ENCODE data around the gene CDK6. TPM values are rescaled to one million over a fixed set of nuclear protein-coding genes. Genes with fewer than 3 reads are reported as not detected.

Gene CDK6
- total and polyA plus RNA-seq, 4 donors, result 3.3 to 35.0 (median 12.0) TPM

GRCh38 chr7:92777993-92778392 is 58.4 kb downstream of the CDK6 start:
- no peak overlapping the region for H3K4me3 ChIP-seq (ENCODE audit: low read depth in 1 of 3, low read length in 3 of 3)
- H3K36me3 ChIP-seq (ENCODE audit: control insufficient read depth in 4 of 4, insufficient read depth in 3 of 4, low read depth in 1 of 4, low read length in 3 of 4), result no peaks in the 10 kb centered on the region
- no peak for DNase-seq (ENCODE audit: low spot score)
- H3K9ac ChIP-seq (ENCODE audit: low read depth in 1 of 2, low read length in 2 of 2), result no peak overlapping the region
- no peak overlapping the region for H3K27ac ChIP-seq (ENCODE audit: low read depth in 1 of 2, low read length in 2 of 2)
- TF ChIP-seq, protein P1, sequence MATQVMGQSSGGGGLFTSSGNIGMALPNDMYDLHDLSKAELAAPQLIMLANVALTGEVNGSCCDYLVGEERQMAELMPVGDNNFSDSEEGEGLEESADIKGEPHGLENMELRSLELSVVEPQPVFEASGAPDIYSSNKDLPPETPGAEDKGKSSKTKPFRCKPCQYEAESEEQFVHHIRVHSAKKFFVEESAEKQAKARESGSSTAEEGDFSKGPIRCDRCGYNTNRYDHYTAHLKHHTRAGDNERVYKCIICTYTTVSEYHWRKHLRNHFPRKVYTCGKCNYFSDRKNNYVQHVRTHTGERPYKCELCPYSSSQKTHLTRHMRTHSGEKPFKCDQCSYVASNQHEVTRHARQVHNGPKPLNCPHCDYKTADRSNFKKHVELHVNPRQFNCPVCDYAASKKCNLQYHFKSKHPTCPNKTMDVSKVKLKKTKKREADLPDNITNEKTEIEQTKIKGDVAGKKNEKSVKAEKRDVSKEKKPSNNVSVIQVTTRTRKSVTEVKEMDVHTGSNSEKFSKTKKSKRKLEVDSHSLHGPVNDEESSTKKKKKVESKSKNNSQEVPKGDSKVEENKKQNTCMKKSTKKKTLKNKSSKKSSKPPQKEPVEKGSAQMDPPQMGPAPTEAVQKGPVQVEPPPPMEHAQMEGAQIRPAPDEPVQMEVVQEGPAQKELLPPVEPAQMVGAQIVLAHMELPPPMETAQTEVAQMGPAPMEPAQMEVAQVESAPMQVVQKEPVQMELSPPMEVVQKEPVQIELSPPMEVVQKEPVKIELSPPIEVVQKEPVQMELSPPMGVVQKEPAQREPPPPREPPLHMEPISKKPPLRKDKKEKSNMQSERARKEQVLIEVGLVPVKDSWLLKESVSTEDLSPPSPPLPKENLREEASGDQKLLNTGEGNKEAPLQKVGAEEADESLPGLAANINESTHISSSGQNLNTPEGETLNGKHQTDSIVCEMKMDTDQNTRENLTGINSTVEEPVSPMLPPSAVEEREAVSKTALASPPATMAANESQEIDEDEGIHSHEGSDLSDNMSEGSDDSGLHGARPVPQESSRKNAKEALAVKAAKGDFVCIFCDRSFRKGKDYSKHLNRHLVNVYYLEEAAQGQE (IDR thresholded peaks at IDR 0.05), result no peak
- TF ChIP-seq GABPA (IDR thresholded peaks at IDR 0.05 in 1 of 2, conservative IDR thresholded peaks at IDR 0.05 in 1 of 2) (no peak), HNF4G (IDR thresholded peaks at IDR 0.05) (no peak), FOXA2 (IDR thresholded peaks at IDR 0.05) (no peak), YY1 (IDR thresholded peaks at IDR 0.05) (no peak), HNF4A (conservative IDR thresholded peaks at IDR 0.05) (no peak), RAD21 (IDR thresholded peaks at IDR 0.05) (no peak), EGR1 (IDR thresholded peaks at IDR 0.05; ENCODE audit: low read depth in 2 of 2) (no peak), RXRA (IDR thresholded peaks at IDR 0.05) (no peak), JUND (IDR thresholded peaks at IDR 0.05) (no peak), TAF1 (conservative IDR thresholded peaks at IDR 0.05) (no peak), NR2F2 (IDR thresholded peaks at IDR 0.05) (no peak), FOXA1 (IDR thresholded peaks at IDR 0.05) (no peak), SP1 (IDR thresholded peaks at IDR 0.05) (no peak)
- TF ChIP-seq, protein P2, sequence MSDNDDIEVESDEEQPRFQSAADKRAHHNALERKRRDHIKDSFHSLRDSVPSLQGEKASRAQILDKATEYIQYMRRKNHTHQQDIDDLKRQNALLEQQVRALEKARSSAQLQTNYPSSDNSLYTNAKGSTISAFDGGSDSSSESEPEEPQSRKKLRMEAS (IDR thresholded peaks at IDR 0.05), result no peak
- TF ChIP-seq, protein P3, sequence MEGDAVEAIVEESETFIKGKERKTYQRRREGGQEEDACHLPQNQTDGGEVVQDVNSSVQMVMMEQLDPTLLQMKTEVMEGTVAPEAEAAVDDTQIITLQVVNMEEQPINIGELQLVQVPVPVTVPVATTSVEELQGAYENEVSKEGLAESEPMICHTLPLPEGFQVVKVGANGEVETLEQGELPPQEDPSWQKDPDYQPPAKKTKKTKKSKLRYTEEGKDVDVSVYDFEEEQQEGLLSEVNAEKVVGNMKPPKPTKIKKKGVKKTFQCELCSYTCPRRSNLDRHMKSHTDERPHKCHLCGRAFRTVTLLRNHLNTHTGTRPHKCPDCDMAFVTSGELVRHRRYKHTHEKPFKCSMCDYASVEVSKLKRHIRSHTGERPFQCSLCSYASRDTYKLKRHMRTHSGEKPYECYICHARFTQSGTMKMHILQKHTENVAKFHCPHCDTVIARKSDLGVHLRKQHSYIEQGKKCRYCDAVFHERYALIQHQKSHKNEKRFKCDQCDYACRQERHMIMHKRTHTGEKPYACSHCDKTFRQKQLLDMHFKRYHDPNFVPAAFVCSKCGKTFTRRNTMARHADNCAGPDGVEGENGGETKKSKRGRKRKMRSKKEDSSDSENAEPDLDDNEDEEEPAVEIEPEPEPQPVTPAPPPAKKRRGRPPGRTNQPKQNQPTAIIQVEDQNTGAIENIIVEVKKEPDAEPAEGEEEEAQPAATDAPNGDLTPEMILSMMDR (IDR thresholded peaks at IDR 0.05; ENCODE audit: low read depth, low read length, missing input control), result no peak
- TF ChIP-seq, protein P4, sequence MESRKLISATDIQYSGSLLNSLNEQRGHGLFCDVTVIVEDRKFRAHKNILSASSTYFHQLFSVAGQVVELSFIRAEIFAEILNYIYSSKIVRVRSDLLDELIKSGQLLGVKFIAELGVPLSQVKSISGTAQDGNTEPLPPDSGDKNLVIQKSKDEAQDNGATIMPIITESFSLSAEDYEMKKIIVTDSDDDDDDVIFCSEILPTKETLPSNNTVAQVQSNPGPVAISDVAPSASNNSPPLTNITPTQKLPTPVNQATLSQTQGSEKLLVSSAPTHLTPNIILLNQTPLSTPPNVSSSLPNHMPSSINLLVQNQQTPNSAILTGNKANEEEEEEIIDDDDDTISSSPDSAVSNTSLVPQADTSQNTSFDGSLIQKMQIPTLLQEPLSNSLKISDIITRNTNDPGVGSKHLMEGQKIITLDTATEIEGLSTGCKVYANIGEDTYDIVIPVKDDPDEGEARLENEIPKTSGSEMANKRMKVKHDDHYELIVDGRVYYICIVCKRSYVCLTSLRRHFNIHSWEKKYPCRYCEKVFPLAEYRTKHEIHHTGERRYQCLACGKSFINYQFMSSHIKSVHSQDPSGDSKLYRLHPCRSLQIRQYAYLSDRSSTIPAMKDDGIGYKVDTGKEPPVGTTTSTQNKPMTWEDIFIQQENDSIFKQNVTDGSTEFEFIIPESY (IDR thresholded peaks at IDR 0.05), result no peak
- TF ChIP-seq, protein P5, sequence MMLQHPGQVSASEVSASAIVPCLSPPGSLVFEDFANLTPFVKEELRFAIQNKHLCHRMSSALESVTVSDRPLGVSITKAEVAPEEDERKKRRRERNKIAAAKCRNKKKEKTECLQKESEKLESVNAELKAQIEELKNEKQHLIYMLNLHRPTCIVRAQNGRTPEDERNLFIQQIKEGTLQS (IDR thresholded peaks at IDR 0.05), result no peak
- peaks cover 4 to 29% (median 21%) of the 10 kb centered on the region in 4 donors for H3K4me1 ChIP-seq (ENCODE audit: control insufficient read depth in 4 of 4, insufficient read depth in 4 of 4, low read length in 3 of 4)
- H3K9me3 ChIP-seq (ENCODE audit: control insufficient read depth in 4 of 4, low read length in 3 of 4), result no peaks in the 10 kb centered on the region
- H3K27me3 ChIP-seq (ENCODE audit: control insufficient read depth in 4 of 4, insufficient read depth in 4 of 4, low read length in 3 of 4), result no peaks in the 10 kb centered on the region
- 98% methylated on average over 1 of the region's 1 CpG for WGBS

Measured in liver (tissue), 9 donors.